Fibroblast of villous mesenchyme (primary cell): ENCODE measurements around the gene CCDC12. TPM values are rescaled to one million over a fixed set of nuclear protein-coding genes. Genes with fewer than 3 reads are reported as not detected.

Source experiments
- DNase-seq: peaks from one replicate; pipeline ENCODE4 v3.0.0-alpha.2; 2010; ENCODE audit warnings: low read depth
- H3K4me3 ChIP-seq: 2 replicates; pipeline ENCODE4 v1.5.1; 2011; ENCODE audit warnings: low read depth, mild to moderate bottlenecking, low read length
- total RNA-seq: library from RNA; depleted of rRNA; stranded (reverse); fragments of >200 nt; gene quantifications from 2 replicates; pipeline ENCODE4 v1.2.3, GENCODE V29; 2012
- TF ChIP-seq, protein P1 (sequence below): IDR thresholded peaks from 2 replicates; pipeline ENCODE4 v1.5.1; 2012; ENCODE audit warnings: low read depth, mild to moderate bottlenecking, low read length; ENCODE audit not compliant: insufficient read depth

The CCDC12 gene
- total RNA-seq, 1 donor, result 18.6 TPM

DNA sequence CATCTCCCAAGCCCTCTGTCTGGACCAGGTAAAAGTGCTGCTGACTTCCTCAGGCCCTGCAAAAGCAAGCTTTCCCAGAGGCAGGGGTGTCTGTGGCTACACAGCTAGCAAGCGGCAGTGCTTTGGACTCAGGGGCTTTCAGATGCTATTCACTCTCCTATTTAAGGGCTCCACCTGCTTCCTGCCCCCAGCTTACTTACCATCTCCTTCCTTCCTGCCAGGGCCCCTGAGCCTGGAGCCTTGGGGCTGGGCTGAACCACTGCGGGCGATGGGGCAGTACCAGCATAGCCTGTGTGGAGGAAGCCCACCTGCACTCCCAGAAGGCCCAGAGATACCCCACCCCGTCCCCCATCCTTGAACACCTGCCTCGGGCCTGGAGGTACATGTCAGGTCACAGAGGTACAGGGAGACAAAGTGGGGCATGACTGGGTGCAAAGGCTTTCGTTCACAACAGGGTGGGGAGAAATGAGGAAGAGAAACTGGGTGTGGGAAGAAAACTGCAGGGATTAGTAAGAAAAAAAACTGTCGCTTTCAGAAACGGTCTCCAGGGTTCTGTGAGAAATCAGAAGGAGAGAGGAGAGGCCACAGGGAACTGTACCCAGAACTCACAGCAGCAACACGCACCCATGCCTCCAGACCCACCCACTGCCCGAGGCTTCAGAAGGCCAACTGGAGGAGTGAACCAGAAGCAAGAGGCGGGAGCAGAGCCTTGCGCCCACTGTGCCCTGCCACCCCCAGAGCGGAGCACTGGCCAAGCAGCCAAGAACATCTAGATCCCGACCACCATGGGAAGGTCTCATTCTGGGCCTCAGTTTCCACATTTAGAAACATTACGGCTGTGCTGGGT, 49.5 kb downstream of the CCDC12 start:
- TF ChIP-seq, protein P1, sequence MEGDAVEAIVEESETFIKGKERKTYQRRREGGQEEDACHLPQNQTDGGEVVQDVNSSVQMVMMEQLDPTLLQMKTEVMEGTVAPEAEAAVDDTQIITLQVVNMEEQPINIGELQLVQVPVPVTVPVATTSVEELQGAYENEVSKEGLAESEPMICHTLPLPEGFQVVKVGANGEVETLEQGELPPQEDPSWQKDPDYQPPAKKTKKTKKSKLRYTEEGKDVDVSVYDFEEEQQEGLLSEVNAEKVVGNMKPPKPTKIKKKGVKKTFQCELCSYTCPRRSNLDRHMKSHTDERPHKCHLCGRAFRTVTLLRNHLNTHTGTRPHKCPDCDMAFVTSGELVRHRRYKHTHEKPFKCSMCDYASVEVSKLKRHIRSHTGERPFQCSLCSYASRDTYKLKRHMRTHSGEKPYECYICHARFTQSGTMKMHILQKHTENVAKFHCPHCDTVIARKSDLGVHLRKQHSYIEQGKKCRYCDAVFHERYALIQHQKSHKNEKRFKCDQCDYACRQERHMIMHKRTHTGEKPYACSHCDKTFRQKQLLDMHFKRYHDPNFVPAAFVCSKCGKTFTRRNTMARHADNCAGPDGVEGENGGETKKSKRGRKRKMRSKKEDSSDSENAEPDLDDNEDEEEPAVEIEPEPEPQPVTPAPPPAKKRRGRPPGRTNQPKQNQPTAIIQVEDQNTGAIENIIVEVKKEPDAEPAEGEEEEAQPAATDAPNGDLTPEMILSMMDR, result no peak
- DNase-seq, result no peak
- H3K4me3 ChIP-seq, result no peak overlapping the region

DNA sequence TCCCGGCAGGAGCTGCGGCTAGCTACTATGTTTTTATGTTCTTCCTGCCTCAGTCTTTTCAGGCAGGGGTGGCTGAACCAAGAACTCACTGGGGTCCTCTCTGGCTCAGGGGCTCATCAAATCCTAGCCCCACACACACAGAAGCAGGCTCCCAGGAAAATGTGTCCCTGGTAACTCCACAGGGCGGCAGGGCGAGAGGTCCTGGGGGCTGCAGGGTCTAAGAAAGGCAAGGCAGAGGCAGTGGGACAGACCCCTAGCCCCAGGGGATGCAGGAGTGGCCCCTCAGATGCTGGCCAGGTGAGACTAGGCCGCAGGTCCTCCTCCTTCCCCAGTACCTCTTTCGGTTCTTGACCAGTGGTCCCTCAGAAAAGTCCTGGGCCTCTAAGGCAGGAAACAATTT, 50.1 kb downstream of the CCDC12 start:
- no peak overlapping the region for H3K4me3 ChIP-seq
- TF ChIP-seq, protein P1, result no peak
- no peak for DNase-seq

DNA sequence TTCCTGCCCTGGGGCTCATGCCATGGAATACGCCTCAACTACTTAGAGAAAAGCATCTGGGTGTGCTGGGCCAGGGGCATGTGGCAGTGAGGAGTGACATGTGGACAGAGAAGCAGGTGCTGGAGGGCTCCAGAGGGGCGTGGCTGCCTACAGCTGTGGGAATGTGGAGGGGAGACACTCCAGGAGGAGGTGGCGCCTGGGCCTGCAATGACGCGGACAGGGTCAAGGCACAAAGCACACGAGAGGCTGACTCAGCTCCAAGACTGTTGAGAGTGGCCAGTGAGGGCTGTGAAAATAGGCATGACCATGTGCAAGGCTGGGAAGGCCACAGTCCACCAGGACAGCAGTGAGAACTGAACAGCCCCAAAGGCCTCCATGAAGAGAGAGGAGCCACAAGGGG, 50.5 kb downstream of the CCDC12 start:
- TF ChIP-seq, protein P1, result no peak
- peak; percentile 91 for DNase-seq
- H3K4me3 ChIP-seq, result no peak overlapping the region

DNA sequence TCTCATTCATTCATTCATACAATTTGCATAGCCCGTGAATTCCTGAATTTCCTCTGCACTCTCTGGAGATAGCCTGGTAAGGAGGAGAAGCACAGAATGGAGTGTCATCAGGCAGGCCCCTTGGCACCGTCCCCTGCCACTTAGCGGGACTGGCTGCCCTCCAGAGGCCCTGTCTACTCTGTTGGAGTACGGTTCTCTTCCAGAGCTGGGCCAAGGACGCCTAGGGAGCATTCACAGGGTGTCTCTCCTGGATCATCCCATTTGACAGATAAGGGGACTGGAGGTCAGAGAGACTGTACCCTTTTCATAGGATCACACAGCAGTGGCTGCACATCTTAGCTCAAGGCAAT, 51.0 kb downstream of the CCDC12 start:
- TF ChIP-seq, protein P1, result no peak
- H3K4me3 ChIP-seq, result no peak overlapping the region
- DNase-seq, result no peak

DNA sequence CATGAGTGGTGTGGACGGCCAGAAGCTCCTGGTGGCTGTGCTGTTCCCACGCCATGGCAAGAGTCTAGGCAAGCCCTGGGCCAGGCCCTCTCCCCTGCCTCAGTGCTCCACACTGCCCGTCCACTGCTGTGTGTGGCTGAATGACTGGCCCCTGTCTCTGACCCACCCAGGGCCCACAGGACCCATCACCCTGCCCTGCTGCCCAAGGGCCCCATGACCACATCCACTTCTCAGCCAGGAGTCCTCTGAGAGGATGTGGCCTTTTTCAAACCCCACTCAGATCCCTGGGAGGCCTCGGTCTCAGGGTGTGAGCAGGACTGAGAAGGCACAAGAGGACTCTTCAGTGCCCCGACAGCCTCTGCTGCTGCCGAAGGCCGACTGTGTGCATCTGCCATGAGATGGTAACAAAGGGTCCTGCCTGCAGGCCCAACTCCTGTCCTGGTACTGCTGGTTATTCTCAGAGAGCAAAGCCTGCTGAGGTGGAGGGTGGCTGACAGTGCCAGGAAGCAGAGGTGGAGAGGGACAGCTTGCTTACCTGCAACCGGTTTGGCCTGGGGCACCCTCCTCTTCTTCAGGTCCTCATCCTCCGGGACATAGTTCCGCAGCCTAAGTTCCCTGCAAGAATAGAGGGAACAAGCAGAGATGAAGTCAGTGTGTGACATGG, 51.5 kb downstream of the CCDC12 start:
- DNase-seq, result no peak
- H3K4me3 ChIP-seq, result no peak overlapping the region
- TF ChIP-seq, protein P1, result no peak

DNA sequence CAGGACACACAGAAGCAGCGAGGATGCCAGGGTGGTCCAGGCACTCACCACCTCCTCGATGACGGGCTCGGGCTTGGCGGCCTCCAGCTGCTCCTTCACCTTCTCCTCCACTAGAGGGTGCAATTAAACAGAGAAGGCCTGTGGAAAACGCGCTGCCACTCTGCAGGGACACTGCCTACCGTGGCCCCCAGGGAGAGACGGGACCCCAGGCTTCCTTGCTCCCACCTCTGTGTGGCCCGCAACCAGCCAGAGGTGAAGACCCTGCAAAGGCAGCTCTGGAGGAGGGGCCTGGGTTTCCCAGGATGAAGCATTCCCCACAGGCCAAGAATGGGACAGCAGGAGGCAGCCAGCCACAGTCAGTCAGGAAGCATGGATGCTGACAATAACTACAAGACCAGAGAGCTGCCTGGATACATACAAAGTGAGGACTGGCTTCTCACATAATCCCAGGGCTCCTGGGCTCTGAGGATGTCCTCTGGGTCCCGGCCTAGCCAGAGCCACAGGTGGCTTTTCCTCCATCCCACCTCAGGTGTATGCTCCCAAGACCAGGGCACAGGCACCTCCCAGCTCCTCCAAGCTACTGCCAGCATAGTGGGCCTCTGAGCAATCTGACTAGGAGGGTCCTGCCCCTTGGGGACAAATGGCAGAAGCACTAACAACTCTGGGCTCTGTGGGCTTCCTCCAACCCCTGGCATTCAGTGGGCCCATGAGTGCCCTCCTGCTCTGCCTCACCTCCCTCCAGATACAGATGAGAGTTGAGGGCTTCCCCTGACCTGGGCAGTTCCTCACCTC, 52.8 kb downstream of the CCDC12 start:
- TF ChIP-seq, protein P1, result peak; percentile 72
- no peak overlapping the region for H3K4me3 ChIP-seq
- DNase-seq, result peak; percentile 52
